Measurements from ENCODE around the gene SH3BP4.

Gene SH3BP4

GRCh38 chr2:234955971-234956509, 4.2 kb downstream of the SH3BP4 start:
- TF ChIP-seq CTCF (IDR thresholded peaks at IDR 0.05; ENCODE audit: control insufficient read depth, insufficient read depth, low read depth, low read length, missing control alignments) = no peak
- no peak for DNase-seq (ENCODE audit: low read depth)
- H3K4me3 ChIP-seq (ENCODE audit: control insufficient read depth, low read depth, low read length) = no peak overlapping the region

- DNase-seq (ENCODE audit: low read depth) = no peak
- no peak overlapping the region for H3K4me3 ChIP-seq (ENCODE audit: control insufficient read depth, low read depth, low read length)
- no peak for TF ChIP-seq CTCF (IDR thresholded peaks at IDR 0.05; ENCODE audit: control insufficient read depth, insufficient read depth, low read depth, low read length, missing control alignments)
Measured at GRCh38 chr2:234957834-234958135, 6.0 kb downstream of the SH3BP4 start.

GRCh38 chr2:234958311-234958710, 6.5 kb downstream of the SH3BP4 start:
- no peak overlapping the region for H3K4me3 ChIP-seq (ENCODE audit: control insufficient read depth, low read depth, low read length)
- no peak for DNase-seq (ENCODE audit: low read depth)
- TF ChIP-seq CTCF (IDR thresholded peaks at IDR 0.05; ENCODE audit: control insufficient read depth, insufficient read depth, low read depth, low read length, missing control alignments) = no peak

GRCh38 chr2:234958746-234959395, 7.1 kb downstream of the SH3BP4 start:
- H3K4me3 ChIP-seq (ENCODE audit: control insufficient read depth, low read depth, low read length) = no peak overlapping the region
- DNase-seq (ENCODE audit: low read depth) = no peak
- no peak for TF ChIP-seq CTCF (IDR thresholded peaks at IDR 0.05; ENCODE audit: control insufficient read depth, insufficient read depth, low read depth, low read length, missing control alignments)

- no peak overlapping the region for H3K4me3 ChIP-seq (ENCODE audit: control insufficient read depth, low read depth, low read length)
- DNase-seq (ENCODE audit: low read depth) = no peak
- no peak for TF ChIP-seq CTCF (IDR thresholded peaks at IDR 0.05; ENCODE audit: control insufficient read depth, insufficient read depth, low read depth, low read length, missing control alignments)
Measured at GRCh38 chr2:234960175-234961088, 8.6 kb downstream of the SH3BP4 start.

- no peak overlapping the region for H3K4me3 ChIP-seq (ENCODE audit: control insufficient read depth, low read depth, low read length)
- no peak for DNase-seq (ENCODE audit: low read depth)
- no peak for TF ChIP-seq CTCF (IDR thresholded peaks at IDR 0.05; ENCODE audit: control insufficient read depth, insufficient read depth, low read depth, low read length, missing control alignments)
Measured at GRCh38 chr2:234961784-234962183, 10.0 kb downstream of the SH3BP4 start.

All from AG09309 (cell line).